AG09309 (cell line): Measurements from ENCODE around the gene KRT2.

Experiments
- DNase-seq: peaks from one replicate; pipeline ENCODE4 v3.0.0-alpha.2; 2010; ENCODE audit warnings: low read depth
- H3K4me3 ChIP-seq: 2 replicates; pipeline ENCODE4 v1.5.1; 2011; ENCODE audit warnings: mild to moderate bottlenecking, low read depth, low read length, moderate library complexity; ENCODE audit not compliant: control insufficient read depth
- TF ChIP-seq, protein P1 (sequence below): IDR thresholded peaks from 2 replicates; pipeline ENCODE4 v1.5.1; 2011; ENCODE audit warnings: mild to moderate bottlenecking, low read depth, low read length, inconsistent platforms; ENCODE audit not compliant: insufficient read depth, control insufficient read depth; ENCODE audit errors: missing control alignments

The KRT2 gene

GRCh38 chr12:52651726-52652261, at the start of gene KRT2:
KRT2 (minus strand) TSS chr12:52652211; CDS start chr12:52652142, 69 bp downstream.
- TF ChIP-seq, protein P1, sequence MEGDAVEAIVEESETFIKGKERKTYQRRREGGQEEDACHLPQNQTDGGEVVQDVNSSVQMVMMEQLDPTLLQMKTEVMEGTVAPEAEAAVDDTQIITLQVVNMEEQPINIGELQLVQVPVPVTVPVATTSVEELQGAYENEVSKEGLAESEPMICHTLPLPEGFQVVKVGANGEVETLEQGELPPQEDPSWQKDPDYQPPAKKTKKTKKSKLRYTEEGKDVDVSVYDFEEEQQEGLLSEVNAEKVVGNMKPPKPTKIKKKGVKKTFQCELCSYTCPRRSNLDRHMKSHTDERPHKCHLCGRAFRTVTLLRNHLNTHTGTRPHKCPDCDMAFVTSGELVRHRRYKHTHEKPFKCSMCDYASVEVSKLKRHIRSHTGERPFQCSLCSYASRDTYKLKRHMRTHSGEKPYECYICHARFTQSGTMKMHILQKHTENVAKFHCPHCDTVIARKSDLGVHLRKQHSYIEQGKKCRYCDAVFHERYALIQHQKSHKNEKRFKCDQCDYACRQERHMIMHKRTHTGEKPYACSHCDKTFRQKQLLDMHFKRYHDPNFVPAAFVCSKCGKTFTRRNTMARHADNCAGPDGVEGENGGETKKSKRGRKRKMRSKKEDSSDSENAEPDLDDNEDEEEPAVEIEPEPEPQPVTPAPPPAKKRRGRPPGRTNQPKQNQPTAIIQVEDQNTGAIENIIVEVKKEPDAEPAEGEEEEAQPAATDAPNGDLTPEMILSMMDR, result no peak
- DNase-seq, result no peak
- no peak within 1 kb of the TSS for H3K4me3 ChIP-seq

DNA sequence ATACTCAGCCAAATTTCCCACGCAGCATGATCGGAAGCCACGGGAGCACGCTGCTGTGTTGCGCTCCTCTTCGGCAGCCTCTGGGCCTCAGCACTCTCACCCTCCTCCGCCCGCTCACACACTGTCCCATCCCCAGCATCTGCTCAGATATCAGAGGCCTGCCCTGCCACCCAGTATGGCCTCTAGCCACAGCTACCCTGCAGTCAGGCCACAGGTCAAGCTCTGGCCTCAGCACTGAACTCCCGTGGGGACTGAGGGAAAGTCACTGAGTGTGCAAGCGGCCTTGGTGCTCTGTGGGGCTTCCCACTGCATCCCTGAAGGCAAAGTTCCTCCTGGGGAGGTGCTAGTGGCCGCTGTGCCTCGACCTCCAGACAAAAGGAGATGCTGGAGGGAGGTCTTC, 49.3 kb upstream of the KRT2 start:
- TF ChIP-seq, protein P1, result no peak
- no peak for DNase-seq
- H3K4me3 ChIP-seq, result no peak overlapping the region

- TF ChIP-seq, protein P1, result no peak
- DNase-seq, result no peak
- H3K4me3 ChIP-seq, result no peak overlapping the region
Measured at GRCh38 chr12:52699960-52700359, 47.9 kb upstream of the KRT2 start.

DNA sequence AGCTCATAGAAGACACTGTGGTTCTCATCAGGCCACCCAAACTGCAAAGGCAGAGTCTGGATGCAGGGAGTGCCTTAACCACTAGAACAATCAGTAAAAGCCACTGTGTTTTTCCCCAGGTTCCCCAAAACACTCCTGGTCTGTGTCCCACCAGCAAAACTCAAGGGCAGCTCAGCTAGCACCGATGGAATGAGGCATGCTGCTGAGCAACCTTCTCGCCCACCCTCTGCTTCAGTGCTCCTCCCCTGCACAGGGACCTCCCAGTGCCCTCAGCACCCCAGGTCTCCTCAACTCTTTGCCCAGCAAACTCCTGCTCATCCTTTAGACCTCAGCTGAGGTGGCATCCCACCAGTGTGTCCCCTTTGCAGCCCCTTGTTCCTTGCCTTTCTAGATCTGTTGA, 47.4 kb upstream of the KRT2 start:
- no peak overlapping the region for H3K4me3 ChIP-seq
- DNase-seq, result no peak
- TF ChIP-seq, protein P1, result no peak

GRCh38 chr12:52698651-52699340, 46.8 kb upstream of the KRT2 start:
- no peak for DNase-seq
- H3K4me3 ChIP-seq, result no peak overlapping the region
- TF ChIP-seq, protein P1, result no peak

GRCh38 chr12:52697058-52697582, 45.1 kb upstream of the KRT2 start:
- DNase-seq, result no peak
- H3K4me3 ChIP-seq, result no peak overlapping the region
- TF ChIP-seq, protein P1, result no peak

DNA sequence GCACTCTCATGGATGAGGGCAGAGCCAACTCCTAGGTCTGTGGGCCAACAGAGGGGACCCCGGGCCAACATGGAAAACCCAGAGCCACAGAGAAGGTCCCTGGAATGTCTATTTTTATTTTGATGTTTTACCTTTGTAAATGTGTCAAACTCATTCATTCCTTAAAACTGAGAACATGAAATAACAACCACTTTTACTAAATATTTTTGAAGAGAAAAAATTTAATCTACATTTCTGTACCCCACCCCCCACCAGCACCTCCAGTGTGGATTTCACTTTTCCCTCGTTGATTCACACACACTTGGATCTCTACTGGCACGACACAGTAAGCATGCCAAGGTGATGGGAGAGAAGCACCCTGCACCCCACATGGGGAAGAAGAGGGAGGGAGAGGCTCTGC, 44.6 kb upstream of the KRT2 start:
- no peak overlapping the region for H3K4me3 ChIP-seq
- TF ChIP-seq, protein P1, result no peak
- DNase-seq, result no peak
